Mesodermal cell (in vitro differentiated cells): ENCODE measurements around the gene MYO1E.

ENCODE experiments used
- H3K27ac ChIP-seq: 2 replicates; pipeline ENCODE4 v1.7.0; 2013; ENCODE audit warnings: mild to moderate bottlenecking, low read depth, low read length, moderate library complexity; ENCODE audit not compliant: severe bottlenecking
- H3K36me3 ChIP-seq: 2 replicates; pipeline ENCODE4 v1.7.1; 2013; ENCODE audit warnings: mild to moderate bottlenecking, low read length, moderate library complexity; ENCODE audit not compliant: control insufficient read depth, insufficient read depth
- H3K4me1 ChIP-seq: one replicate; pipeline ENCODE4 v1.7.1; 2013; ENCODE audit warnings: mild to moderate bottlenecking, low read length; ENCODE audit not compliant: insufficient read depth, control insufficient read depth, poor library complexity, severe bottlenecking
- H3K4me3 ChIP-seq: 2 replicates; pipeline ENCODE4 v1.7.0; 2013; ENCODE audit warnings: low read length, control low read depth, mild to moderate bottlenecking; ENCODE audit not compliant: insufficient read depth, poor library complexity, severe bottlenecking; ENCODE audit errors: extremely low read depth
- H3K9me3 ChIP-seq: 2 replicates; pipeline ENCODE4 v1.7.1; 2013; ENCODE audit warnings: mild to moderate bottlenecking, low read length, moderate library complexity; ENCODE audit not compliant: control insufficient read depth
- WGBS, 2 experiments: methylation state at CpG; one replicate each; pipeline ENCODE4 v1.1.5; 2013; ENCODE audit warnings: missing lambda C conversion rate in 2 of 2; ENCODE audit not compliant: insufficient coverage in 2 of 2; 5-methylcytosine and 5-hydroxymethylcytosine counted together

The MYO1E gene

DNA sequence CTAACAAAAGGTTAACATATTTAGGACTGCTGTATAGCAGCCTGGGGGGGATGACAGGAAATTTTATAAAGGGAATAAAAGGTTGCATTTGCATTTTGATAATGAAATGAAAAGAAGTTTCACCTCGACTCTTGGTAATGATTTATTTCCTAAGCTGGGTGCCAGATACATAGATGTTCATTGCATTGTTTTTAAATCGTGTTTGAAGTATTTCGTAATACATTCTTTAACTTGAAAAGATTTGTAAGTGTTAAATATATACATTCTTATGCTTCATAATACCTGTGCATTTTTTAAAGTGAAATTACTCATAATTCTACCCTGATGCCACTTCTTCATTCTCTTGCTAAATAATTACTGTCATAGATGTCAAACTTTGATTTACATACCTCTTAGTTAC, 143.2 kb downstream of the MYO1E start:
- WGBS, 2 experiments, result 88 to 100% methylated on average over 1 of the region's 3 CpGs
- peaks cover 11% of the 10 kb centered on the region for H3K4me1 ChIP-seq
- H3K27ac ChIP-seq, result no peak overlapping the region
- H3K4me3 ChIP-seq, result no peak overlapping the region
- peaks cover 15% of the 10 kb centered on the region for H3K36me3 ChIP-seq
- no peaks in the 10 kb centered on the region for H3K9me3 ChIP-seq

DNA sequence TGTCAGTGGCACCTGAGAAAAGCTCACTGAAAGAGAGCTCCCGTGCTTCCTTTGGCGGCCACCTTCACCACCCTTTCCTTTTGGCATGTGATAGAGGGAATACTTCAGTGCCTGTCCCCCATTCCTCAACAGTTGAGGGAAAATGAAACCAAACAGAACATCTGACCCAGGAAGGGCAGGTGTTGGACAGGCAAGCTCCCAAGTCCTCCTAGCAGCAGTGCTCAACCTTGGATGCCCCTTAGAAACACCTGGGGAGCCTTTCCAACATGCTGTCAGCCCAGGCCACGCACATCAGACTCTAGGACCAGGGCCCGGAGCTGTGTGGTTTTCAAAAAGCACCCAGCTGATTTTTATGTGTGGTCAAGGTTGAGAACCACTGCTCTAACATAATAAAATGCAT, 143.7 kb downstream of the MYO1E start:
- H3K36me3 ChIP-seq, result peaks cover 15% of the 10 kb centered on the region
- WGBS, 2 experiments, result 100% methylated on average over 2 of the region's 4 CpGs
- no peak overlapping the region for H3K4me3 ChIP-seq
- H3K4me1 ChIP-seq, result peaks cover 11% of the 10 kb centered on the region
- H3K27ac ChIP-seq, result no peak overlapping the region
- no peaks in the 10 kb centered on the region for H3K9me3 ChIP-seq

DNA sequence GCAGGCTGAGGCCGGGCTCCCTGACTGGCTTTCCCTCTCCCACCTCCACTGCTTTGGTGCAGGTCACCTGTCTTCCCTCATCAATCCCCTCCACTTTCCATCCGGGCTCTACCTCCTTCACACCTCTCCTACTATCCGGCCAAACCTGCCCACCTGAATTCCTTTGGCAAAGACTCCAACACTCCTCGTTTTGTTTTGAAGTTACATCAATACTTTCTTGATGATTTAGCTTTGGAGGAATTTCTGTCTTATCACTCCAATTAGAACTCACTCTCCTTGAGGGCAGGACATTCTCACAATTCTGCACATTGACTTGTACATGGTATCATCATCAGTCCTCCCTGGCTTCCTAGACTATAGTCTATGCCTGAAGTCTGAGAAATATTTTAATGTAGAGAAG, 145.7 kb downstream of the MYO1E start:
- H3K36me3 ChIP-seq, result peaks cover 25% of the 10 kb centered on the region
- whole genome bisulfite sequencing, 2 experiments, result 92 to 94% methylated on average over 3 of the region's 4 CpGs
- no peaks in the 10 kb centered on the region for H3K9me3 ChIP-seq
- peaks cover under 1% of the 10 kb centered on the region for H3K4me1 ChIP-seq
- H3K27ac ChIP-seq, result no peak overlapping the region
- no peak overlapping the region for H3K4me3 ChIP-seq

DNA sequence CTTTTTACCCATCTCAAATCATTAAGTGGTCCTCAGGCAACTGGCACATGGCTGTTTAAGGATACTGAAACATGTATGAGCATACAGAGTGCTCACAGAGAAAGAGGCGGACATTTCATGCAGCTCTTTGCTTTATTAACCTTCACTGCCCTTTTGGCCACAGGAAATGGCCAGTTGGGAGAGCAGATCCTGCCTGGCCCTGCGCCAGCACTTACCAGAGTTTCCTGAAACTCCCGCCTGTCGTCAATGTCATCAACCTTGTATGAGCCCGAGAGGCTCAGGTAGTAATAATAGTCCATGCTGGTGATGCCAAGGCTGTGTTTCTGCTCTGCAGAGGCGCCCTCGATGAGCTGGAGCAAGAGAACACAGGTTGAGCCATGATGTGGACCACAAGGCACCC, 148.2 kb downstream of the MYO1E start:
- Histone ChIP-seq H3K36me3 (peaks cover 25% of the 10 kb centered on the region), H3K4me1 (no peaks in the 10 kb centered on the region), H3K4me3 (no peak overlapping the region), H3K27ac (no peak overlapping the region), H3K9me3 (no peaks in the 10 kb centered on the region)
- WGBS, 2 experiments, result 90 to 95% methylated on average over 6 to 7 of the region's 7 CpGs

DNA sequence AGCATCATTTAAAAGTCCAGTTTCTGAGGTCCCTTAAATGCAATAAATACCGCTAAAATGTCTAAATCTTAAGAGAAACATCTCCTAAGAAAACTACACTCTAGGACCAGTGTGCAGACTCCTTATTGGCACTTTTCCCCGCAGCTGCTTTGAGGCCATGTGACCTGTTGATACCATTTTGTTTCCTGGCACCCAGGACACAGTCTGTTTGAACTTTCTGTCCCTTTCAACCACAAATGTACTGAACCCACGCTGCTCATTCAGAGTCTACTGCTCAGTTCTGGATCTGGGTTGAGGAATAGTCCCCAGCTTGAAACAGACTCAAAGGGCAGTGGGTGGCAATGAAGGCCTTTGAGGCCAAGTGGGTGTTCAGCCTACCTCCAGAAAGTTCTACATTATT, 148.9 kb downstream of the MYO1E start:
- Histone ChIP-seq H3K4me1 (no peaks in the 10 kb centered on the region), H3K4me3 (no peak overlapping the region), H3K36me3 (peaks cover 20% of the 10 kb centered on the region), H3K27ac (no peak overlapping the region), H3K9me3 (no peaks in the 10 kb centered on the region)
- WGBS, 2 experiments, result 95 to 96% methylated on average over 3 of the region's 3 CpGs

DNA sequence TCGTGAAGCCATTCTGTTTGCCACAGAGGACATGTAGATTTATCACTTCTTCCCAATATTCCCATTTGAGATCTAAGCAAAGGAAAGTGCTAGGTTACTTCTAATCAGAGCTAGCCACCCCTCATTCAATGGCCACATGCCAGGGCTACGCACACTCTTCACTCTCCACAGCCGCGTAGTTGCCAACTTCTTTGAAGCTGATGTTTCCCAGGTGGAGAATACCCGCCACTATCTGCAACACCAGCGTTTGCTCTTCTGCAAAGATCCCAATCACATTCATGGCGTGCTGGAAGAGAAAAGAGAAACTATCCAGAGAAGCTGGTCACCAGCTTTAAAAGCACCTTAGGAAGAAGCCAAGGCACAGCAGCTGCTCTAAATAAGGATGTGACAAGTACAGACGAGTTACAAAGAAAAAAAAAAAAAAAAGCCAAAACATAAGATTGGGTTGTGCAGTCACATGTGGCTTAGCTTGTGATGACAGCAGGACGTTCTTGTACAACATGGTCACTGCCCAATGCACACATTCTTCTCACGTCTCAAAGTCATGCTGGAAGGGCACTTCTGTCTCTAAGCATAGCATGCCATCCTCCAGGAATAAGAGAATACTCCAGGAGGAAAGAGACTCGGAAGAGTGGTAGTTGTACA, 149.6 kb downstream of the MYO1E start:
- Histone ChIP-seq H3K4me3 (no peak overlapping the region), H3K9me3 (no peaks in the 10 kb centered on the region), H3K4me1 (no peaks in the 10 kb centered on the region), H3K27ac (no peak overlapping the region), H3K36me3 (peaks cover 17% of the 10 kb centered on the region)
- 92 to 100% methylated on average over 6 of the region's 11 CpGs for WGBS, 2 experiments

DNA sequence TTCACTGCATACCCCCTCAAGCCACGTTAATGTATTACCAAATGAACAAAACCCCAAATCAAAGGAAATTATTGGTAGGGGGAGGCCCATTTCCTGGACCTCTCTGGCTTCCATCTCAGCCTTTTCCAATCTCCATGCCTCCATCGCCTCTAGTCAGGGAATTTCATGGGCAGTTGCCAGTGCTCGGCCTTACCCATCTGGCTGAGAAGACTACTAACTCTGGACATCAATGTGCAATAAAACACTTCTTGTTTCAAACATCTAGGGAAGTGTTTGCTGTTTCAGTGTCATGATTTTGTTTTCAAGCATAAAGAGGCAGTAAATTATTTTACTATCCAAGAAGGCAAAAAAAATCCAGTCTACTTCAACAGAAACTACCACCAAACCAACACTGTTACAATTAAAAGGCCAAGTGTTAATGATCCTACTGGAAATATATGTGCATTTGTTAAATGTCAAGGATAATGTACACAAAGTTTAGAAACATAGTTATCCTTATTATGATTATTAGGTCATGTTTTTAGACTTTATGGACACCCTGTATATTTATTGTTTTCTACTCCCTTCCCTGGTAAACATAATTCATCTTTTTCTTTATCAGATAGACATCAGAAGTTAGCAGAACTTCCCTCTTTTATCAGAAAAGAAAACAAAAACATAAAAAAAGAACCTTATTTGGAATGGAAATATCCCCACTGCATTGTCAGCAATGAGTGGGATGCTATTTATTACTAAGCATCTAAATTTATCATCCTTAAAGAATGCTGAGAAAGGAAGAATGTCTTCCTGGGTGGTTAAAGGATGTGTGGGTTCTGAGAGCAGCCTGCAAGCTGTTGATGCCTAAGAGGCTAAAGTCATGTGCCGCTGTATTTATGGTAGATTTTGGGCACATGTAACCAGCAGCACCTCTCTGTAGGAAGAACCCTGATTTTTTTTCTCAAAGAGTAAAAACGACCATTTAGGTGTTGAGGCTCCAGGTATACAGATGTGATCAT, 150.9 kb downstream of the MYO1E start:
- H3K4me1 ChIP-seq, result no peaks in the 10 kb centered on the region
- no peak overlapping the region for H3K4me3 ChIP-seq
- peaks cover 21% of the 10 kb centered on the region for H3K36me3 ChIP-seq
- no peaks in the 10 kb centered on the region for H3K9me3 ChIP-seq
- 76 to 100% methylated on average over 1 to 2 of the region's 5 CpGs for WGBS, 2 experiments
- no peak overlapping the region for H3K27ac ChIP-seq

DNA sequence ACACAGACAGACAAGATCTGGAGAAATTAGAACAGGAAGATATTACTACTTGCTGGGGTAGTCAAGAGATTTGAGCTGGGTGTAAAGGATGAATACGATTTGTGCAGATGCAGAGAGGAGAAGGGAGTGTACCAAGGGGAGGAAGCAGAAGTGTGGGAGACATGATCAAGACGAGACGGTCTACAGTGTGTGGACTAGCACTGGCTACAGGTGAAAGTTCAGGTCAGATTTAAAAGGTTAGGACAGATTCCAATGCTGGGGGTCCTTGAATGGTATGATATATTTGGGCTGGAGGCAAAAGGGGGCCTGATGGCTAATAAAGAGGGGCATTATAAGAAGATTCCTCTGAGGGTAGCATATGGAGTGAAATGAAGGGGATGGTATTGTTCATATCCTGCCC, 154.0 kb downstream of the MYO1E start:
- Histone ChIP-seq H3K27ac (no peak overlapping the region), H3K4me3 (no peak overlapping the region), H3K36me3 (peaks cover 30% of the 10 kb centered on the region), H3K9me3 (no peaks in the 10 kb centered on the region), H3K4me1 (no peaks in the 10 kb centered on the region)
- WGBS, 2 experiments, result 89 to 92% methylated on average over 3 of the region's 3 CpGs

DNA sequence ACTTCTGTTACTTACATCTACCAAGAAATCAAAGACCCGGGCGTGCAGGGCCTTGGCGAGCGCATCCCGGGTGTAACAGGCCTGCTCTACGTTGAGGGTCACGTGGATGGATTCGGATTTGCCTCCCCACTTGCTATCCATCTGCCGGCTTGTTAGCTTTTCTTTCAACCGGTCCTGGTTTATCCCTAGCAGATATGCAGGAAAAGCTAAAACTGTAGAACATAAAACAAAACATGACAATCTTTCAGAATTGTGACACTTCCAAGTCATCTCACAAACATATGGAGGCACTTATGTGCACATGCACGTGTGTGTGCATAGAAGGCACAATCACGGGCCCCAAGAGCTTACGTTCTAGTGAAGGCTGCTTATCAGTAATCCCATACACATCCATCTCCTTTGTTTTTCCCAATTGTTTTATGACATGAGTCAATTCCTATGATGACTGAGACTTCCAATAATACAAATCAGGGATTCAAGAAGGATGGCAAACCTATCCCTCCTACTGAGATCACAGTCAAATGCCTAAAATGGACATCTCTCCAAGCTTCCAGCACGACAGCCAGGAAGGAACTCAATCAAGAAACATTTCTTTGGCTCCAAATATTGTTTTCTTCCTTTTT, 154.7 kb downstream of the MYO1E start:
- no peak overlapping the region for H3K27ac ChIP-seq
- WGBS, 2 experiments, result 97 to 98% methylated on average over 13 to 14 of the region's 14 CpGs
- no peaks in the 10 kb centered on the region for H3K4me1 ChIP-seq
- no peak overlapping the region for H3K4me3 ChIP-seq
- no peaks in the 10 kb centered on the region for H3K9me3 ChIP-seq
- H3K36me3 ChIP-seq, result peaks cover 28% of the 10 kb centered on the region

DNA sequence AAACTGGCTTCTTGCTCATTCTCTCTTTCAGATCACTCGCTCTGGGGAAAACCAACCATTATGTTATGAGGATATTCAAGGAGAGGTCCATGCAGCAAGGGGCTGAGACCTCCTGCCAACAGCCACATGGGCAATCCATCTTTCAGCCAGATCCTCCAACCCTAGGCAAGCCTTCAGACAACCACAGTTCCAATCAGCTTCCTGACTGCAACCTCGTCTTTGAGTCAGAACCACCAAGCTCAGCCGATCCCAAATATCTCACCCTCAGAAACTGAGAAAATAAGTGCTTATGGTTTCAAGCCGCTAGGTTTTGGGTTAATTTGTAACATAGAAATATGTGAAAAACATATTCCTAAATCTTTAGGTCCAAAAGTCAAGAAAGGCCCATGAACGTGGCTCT, 155.8 kb downstream of the MYO1E start:
- Histone ChIP-seq H3K36me3 (peaks cover 24% of the 10 kb centered on the region), H3K9me3 (no peaks in the 10 kb centered on the region), H3K27ac (no peak overlapping the region), H3K4me3 (no peak overlapping the region), H3K4me1 (no peaks in the 10 kb centered on the region)
- WGBS, 2 experiments, result 90% methylated on average over 2 of the region's 5 CpGs; no CpG with 5 or more reads in 1 of the 2 experiments
